HG03175 (cell line): Measurements from ENCODE around the gene A3GALT2.

Experiments
- ATAC-seq: cut with Tn5 transposase; IDR thresholded peaks from one replicate; pipeline ENCODE4 v1.9.1; 2021; ENCODE audit warnings: mild to moderate bottlenecking, moderate library complexity; ENCODE audit not compliant: unreplicated experiment

A3GALT2 gene

GRCh38 chr1:33257207-33257771, 63.6 kb downstream of the A3GALT2 start:
- ATAC-seq: no peak
